Measurements from ENCODE around the gene RAB34. TPM values are rescaled to one million over a fixed set of nuclear protein-coding genes. Genes with fewer than 3 reads are reported as not detected.
A peak's percentile ranks its signal among the peaks of the same experiment; 100 is the strongest.
"Not testable (repeated sequence)": the region's sequence is repeated elsewhere in the genome, so short reads cannot be mapped to it uniquely, and the experiment has no call there.

The RAB34 gene
- polyA plus RNA-seq, 4 donors, result 178 to 196 (median 186) TPM

DNA sequence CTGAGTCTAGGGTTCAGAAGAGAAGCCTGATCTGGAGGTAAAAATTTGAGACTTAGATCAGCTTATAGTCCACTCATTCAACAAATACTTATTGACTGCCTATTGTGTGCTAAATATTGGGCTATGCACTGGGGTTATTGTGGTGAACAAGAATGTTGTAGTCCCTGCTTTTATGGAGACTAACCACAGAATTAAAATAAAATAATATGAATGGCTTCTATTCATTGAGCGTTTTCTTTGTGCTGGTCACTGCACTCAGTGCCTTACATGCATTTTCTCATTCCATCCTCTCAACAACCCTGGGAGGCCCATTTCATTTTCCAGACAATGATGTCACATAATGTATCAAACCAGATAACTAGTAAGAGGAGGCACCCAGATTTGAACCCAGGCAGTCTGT, 15.7 kb upstream of the RAB34 start:
- no peak for DNase-seq (ENCODE audit: low read depth in 4 of 4, low spot score in 3 of 4)

- DNase-seq (ENCODE audit: low read depth in 4 of 4, low spot score in 3 of 4), result no peak
Observed at GRCh38 chr17:28729950-28730330, 12.3 kb upstream of the RAB34 start.

DNA sequence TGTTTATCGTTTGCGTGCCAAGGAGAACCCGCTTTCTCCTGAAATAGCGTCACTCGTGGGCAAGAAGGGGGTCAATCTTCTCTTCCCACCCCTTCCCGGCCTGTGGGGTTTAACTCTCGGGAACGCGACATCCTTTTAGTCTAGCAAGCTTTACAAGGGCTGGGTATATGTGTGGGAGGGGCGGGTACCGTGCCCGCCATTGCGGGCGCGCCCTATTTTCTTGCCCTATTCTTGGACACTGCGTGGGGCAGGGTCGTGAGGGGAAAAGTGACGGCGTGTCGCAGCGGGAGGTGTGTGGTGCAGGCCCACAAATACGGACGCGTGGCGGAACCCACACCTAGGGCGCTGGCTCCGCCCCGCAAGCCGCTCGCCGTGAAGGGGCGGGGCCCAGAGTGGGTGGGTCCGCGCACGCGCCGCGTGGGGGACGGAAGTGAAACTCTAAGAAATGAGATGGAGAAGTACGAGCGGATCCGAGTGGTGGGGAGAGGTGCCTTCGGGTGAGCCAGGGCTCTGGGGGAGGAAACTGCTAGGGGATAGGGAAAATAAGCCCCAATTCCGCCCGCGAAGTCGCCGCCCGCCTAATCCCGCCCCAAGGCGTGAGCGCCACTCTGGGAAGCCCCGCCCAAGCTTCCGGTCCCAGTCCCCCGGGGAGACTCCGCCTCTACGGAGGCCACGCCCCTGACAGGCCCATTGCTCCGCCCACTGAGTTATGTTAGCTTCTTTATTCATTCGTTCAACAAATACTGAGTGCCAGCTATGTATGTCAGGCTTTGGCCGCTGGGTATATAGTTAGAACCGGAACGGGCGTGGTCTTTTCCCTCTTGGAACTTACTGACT, 10.9 kb upstream of the RAB34 start, which contains the start of gene NEK8:
TSS of gene NEK8 (plus strand) at position 425 of the 837 bp plus-strand sequence. CDS start at position 451, 26 bp downstream.
- peak in 2 of 4 donors; percentile 88 to 90 for DNase-seq (ENCODE audit: low read depth in 4 of 4, low spot score in 3 of 4)

DNA sequence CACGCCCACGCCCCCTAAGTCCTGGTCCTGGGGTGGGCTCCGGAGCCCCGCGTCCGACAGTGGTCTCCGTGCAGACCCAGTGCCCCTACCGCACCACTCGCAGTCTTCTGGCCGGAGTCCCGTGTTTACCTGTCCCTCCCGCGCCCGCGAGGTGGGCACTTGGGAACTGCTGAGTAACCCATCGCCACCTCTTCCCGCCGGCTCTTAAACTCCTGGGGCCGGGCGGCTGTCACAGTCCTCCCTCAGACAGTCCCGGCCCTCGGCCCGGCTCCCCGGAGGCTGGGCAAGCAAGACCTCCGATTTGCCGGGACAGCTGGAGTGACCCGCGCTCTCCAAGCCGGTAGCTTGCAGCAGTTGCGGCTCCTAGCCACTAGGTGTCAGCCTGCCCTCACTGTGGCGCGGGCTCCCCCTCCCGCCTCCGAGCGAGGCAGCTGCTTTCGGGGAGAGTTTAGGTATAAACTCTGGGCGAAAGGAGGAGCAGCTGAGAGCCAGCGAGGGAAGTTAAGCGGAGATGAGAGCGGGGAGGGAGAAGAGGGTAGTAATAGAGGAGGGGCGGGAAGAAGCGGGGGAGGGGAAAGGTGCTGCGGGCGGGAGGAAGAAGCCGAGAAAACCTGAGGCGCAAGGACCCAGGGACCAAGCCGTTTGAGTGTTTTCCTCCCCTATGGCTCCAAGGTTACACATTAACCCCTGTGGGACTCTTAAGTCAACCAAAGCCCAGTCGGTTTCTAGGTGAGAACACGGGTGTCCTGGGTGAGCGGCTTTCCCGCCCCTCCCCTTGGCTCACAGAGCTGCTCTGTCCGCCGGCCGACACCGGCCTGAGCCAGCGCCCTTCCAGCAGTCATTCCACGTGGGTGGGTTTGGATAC, 9.2 kb upstream of the RAB34 start:
- DNase-seq (ENCODE audit: low read depth in 4 of 4, low spot score in 3 of 4), result peak in 3 of 4 donors; percentile 92 to 94 (median 93)

DNA sequence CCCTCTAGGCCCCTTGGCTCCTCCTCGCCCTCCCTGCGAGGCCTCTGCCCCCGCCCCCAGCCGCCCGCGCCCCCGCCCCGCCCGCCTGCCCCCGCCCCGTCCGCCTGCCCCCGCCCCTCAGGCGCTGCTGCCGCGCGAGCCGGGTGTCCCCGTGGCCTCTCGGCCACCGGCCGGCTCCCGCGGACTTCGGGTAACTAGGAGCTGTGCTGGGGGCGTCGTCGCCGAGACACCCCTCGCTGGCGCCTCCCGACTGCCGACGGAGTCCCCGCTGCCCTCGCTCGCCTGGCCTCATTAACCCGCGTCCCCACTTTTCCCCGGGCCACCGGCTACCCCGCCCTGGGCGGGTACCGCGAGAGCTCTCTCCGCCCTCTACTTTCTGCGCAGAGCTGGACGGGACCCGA, 8.6 kb upstream of the RAB34 start, which contains the start of gene TLCD1:
TSS of gene TLCD1 (minus strand) at position 8 of the 401 bp plus-strand sequence. CDS start 136 bp downstream, outside the sequence.
- DNase-seq (ENCODE audit: low read depth in 4 of 4, low spot score in 3 of 4), result peak in 1 of 4 donors; percentile 68

GRCh38 chr17:28725660-28726225, 8.1 kb upstream of the RAB34 start:
- no peak for DNase-seq (ENCODE audit: low read depth in 4 of 4, low spot score in 3 of 4)

GRCh38 chr17:28725166-28725659, 7.5 kb upstream of the RAB34 start:
- DNase-seq (ENCODE audit: low read depth in 4 of 4, low spot score in 3 of 4), result no peak

GRCh38 chr17:28724500-28725165, 7.0 kb upstream of the RAB34 start:
- DNase-seq (ENCODE audit: low read depth in 4 of 4, low spot score in 3 of 4), result no peak

DNA sequence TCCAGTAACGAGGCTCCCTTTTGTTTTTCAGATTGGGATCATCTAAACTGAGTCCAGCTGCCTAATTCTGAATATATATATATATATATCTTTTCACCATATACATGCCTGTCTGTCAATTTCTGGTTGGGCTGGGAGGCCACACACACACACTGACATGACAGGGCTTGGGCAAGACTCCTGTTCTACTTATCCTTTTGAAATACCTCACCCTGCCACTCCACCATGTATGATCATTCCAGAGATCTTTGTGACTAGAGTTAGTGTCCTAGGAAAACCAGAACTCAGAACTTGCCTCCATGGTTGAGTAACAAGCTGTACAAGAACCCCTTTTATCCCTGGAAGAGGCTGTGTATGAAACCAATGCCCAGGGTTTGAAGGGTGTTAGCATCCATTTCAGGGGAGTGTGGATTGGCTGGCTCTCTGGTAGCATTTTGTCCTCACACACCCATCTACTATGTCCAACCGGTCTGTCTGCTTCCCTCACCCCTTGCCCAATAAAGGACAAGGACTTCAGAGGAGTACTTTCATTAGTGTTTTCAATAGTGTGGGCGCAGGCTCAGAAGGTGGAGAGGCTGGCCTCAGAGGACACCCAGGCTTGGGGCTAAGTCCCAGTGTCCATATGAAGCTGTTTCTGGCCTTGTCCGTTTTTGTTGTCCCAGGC, 6.3 kb upstream of the RAB34 start:
- DNase-seq (ENCODE audit: low read depth in 4 of 4, low spot score in 3 of 4), result not testable (repeated sequence)

DNA sequence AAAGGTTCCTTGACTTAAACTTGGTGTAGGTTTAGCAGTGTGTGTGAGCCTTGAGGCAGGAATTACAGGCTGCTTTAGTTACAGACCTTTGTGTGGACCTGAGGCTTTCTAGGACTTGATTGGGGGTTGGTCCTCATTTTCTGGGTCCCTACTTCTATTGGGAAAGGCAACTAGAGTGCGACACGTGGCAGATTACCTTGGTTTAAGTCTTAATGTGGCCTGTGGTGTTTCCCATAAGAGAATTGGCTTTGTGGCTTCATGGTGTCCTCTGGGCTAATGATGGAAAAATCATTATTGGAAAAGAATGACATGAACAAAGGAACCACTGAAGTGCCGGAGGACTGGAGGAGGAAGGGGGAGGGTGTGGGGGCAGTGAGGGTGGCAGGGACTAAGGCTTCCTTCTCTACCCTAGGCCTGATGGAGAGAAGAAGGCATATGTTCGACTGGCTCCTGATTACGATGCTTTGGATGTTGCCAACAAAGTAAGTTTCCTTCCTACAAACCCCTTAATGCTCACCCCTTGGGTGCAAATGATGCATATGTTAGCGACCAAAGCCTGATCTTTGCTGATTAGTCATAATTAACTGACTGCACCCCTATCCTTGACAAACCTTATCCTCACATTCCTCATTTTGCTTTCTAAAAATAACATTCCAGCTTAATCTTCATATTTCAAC, 5.6 kb upstream of the RAB34 start:
- no peak for DNase-seq (ENCODE audit: low read depth in 4 of 4, low spot score in 3 of 4)

DNA sequence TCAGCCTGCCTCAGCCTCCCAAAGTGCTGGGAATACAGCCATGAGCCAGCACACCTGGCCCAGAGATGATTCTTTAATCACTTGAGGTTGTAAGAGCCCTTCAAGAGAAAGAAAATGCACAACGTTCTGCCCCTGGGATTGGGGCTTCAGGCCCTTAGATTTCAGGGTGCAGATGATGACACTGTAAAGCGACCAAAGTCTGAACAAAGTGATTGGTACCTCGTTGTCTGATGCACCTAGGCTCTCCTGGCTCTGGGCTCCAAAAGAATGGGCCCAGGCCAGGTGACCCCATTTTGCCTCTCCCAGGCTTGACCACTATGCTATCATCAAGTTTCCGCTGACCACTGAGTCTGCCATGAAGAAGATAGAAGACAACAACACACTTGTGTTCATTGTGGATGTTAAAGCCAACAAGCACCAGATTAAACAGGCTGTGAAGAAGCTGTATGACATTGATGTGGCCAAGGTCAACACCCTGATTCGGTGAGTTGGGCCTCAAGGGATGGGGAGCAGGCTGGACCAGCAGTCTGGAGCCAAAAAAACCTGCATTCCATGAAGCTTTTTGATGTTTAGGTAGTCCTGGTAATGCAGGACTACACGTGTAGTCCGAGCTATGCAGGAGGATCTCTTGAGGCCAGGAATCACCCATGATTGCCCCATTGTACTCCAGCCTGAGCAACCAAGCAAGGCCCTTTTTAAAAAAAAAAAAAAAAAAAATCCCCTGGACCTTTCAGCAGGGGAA, 4.9 kb upstream of the RAB34 start:
- DNase-seq (ENCODE audit: low read depth in 4 of 4, low spot score in 3 of 4), result no peak

DNA sequence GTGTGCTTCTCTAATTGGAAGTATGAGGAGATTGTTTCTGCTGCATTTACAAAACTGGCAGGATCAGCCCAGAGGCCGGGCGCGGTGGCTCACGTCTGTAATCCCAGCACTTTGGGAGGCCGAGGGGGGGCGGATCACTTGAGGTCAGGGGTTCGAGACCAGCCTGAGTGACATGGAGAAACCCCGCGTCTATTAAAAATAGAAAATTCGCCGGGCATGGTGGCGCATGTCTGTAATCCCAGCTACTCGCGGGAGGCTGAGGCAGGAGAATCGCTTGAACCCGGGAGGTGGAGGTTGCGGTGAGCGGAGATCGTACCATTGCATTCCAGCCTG, 3.3 kb upstream of the RAB34 start:
- not testable (repeated sequence) for DNase-seq (ENCODE audit: low read depth in 4 of 4, low spot score in 3 of 4)

DNA sequence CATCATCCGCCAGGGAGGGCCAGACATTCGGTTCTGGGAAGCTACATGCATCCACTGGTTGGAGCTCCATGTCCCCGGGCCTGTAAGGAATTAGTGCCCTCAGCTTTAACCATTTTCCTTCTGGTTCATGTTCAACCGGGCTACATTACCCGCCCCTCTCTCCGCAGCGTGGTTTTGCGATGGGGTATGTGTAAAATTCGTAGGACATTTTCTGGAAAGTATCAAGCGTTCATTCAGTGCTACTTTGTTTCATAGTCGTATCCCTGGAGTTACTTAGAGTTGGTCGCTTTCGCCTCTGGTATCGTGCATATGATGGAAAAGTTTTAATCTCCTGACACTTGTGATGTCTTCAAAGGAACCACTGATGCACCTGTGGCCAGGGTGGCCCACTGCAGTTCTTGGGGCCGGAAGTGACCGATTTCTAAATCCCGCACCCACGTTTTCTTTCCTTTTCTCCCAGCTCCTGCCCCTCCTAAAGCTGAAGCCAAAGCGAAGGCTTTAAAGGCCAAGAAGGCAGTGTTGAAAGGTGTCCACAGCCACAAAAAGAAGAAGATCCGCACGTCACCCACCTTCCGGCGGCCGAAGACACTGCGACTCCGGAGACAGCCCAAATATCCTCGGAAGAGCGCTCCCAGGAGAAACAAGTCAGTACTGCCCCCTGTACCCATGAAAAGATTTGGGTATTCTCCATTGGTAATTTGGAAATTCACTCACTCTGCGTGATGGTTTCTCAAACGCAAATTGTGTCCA, 2.8 kb upstream of the RAB34 start:
- no peak for DNase-seq (ENCODE audit: low read depth in 4 of 4, low spot score in 3 of 4)

GRCh38 chr17:28719021-28719433, 1.4 kb upstream of the RAB34 start:
- no peak for DNase-seq (ENCODE audit: low read depth in 4 of 4, low spot score in 3 of 4)

- peak in 1 of 4 donors; percentile 25 for DNase-seq (ENCODE audit: low read depth in 4 of 4, low spot score in 3 of 4)
Observed at GRCh38 chr17:28718333-28719020, 809 bp upstream of the RAB34 start.

DNA sequence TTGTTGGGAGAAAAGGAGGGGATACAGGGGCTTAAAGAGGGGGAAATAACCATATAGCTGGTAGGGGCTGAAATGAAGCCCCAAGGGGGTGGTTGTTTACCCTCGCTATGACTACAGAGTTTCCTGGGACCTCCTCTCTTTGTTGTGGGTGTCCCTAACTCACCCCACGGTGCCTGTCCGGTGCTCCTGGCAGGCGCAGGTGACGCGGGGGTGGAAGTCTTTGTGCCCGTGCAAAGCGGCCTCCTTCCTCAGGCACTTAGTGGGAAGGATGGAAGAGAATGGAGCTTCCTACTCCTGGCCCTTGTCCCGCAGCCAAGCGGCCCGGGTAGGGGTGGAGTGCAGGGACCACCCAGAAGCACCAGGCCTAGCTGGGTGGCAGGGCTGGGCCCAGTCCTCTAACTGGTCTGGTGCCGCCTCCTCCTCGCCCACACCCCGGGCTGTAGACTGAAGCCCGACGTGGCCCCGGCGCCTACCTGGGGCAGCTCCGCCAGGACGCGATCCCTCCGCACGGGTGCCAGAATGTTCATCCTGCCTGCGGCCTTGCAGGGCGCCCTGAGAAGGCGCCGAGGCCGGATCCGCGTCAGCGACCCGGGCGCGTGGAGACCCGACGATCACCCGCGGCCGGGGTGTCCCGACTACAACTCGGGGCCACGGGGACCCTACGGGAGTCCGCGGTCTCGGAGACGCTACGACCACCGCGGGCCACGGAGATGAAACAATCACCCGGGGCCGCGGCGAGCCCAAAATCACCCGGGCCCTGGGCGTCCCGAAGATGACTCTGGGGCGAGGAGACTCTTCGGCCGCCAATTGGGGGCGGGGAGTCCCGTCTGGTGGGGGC, 709 bp downstream of the RAB34 start:
- DNase-seq (ENCODE audit: low read depth in 4 of 4, low spot score in 3 of 4), result no peak

All from right renal pelvis (tissue), 4 donors.